GM12878 (cell line): ENCODE results near the gene WASF1. TPM values are rescaled to one million over a fixed set of nuclear protein-coding genes. Genes with fewer than 3 reads are reported as not detected.
A peak's percentile ranks its signal among the peaks of the same experiment; 100 is the strongest.

Experiments used
- ATAC-seq: fragments of 200-7000 bp; cut with Tn5 transposase; 3 replicates; pipeline ENCODE4 v1.9.1; 2020; ENCODE audit warnings: mild to moderate bottlenecking, moderate library complexity
- BruUV-seq: library from RNA; stranded (reverse); fragments of 400-500 nt; replicated peaks from 2 replicates; lab custom pipeline; 2021; lab: Mats Ljungman, UMichigan
- CTCF ChIA-PET: fragments of 300-600 bp; sonication (Branson Sonifier 250); formaldehyde crosslinking; extraction: SDS; loops from one replicate; lab custom pipeline; 2021; ENCODE audit warnings: inconsistent platforms; lab: Yijun Ruan, JAX
- POLR2A ChIA-PET: fragments of 350-600 bp; formaldehyde crosslinking; extraction: SDS; loops from one replicate; lab custom pipeline; 2021; ENCODE audit warnings: inconsistent platforms; lab: Charles Lee
- RAD21 ChIA-PET: fragments of 300-600 bp; sonication (Branson Sonifier 250); formaldehyde crosslinking; loops from one replicate; lab custom pipeline; 2023; ENCODE audit warnings: antibody characterized with exemption; ENCODE audit not compliant: unreplicated experiment; lab: Charles Lee
- SMC1A ChIA-PET: fragments of 300-600 bp; sonication (Branson Sonifier 250); formaldehyde crosslinking; loops from one replicate; lab custom pipeline; 2023; ENCODE audit not compliant: unreplicated experiment, uncharacterized antibody; lab: Charles Lee
- DNase-seq: peaks from one replicate; pipeline ENCODE4 v3.0.0-alpha.2; 2011; ENCODE audit warnings: low read depth, low spot score
- FAIRE-seq: peaks from 3 replicates; lab custom pipeline; 2011; peaks lifted over from hg19 to GRCh38; lab: Jason Lieb, UNC
- H2AFZ ChIP-seq: 2 replicates; pipeline ENCODE4 v1.6.0; 2011; ENCODE audit warnings: low read depth, low read length, control low read depth; ENCODE audit not compliant: control insufficient read depth
- H3K27ac ChIP-seq: 2 replicates; pipeline ENCODE4 v1.5.1; 2011; ENCODE audit warnings: control low read depth; ENCODE audit not compliant: control insufficient read depth, insufficient read depth
- H3K27me3 ChIP-seq, 2 experiments: replicated peaks in 1 of 2; 2 replicates each; pipeline versions ENCODE4 v1.6.0 to v1.6.1; 2011; ENCODE audit warnings: low read length in 1 of 2; ENCODE audit not compliant: control insufficient read depth in 2 of 2, insufficient read depth in 2 of 2
- H3K36me3 ChIP-seq, 2 experiments: 2 replicates each; pipeline ENCODE4 v1.5.1; 2011; ENCODE audit warnings: low read length in 1 of 2; ENCODE audit not compliant: control insufficient read depth in 2 of 2, insufficient read depth in 2 of 2
- H3K4me1 ChIP-seq: 2 replicates; pipeline ENCODE4 v1.6.1; 2011; ENCODE audit warnings: mild to moderate bottlenecking, low read length, moderate library complexity, mixed read lengths; ENCODE audit not compliant: control insufficient read depth, insufficient read depth
- H3K4me2 ChIP-seq: 2 replicates; pipeline ENCODE4 v1.6.0; 2011; ENCODE audit warnings: control low read depth; ENCODE audit not compliant: control insufficient read depth, insufficient read depth
- H3K4me3 ChIP-seq: fragments of 200-600 bp; sonication (generic); 2 replicates; pipeline ENCODE4 v1.5.1; 2016
- H3K79me2 ChIP-seq: 2 replicates; pipeline ENCODE4 v1.6.0; 2011; ENCODE audit warnings: low read length; ENCODE audit not compliant: control insufficient read depth, insufficient read depth
- H3K9ac ChIP-seq: 2 replicates; pipeline ENCODE4 v1.8.0; 2011; ENCODE audit warnings: low read length, control low read depth, mixed read lengths; ENCODE audit not compliant: control insufficient read depth, insufficient read depth
- H3K9me3 ChIP-seq: replicated peaks from 3 replicates; pipeline ENCODE4 v1.5.1; 2011; ENCODE audit warnings: mild to moderate bottlenecking, low read length; ENCODE audit not compliant: control insufficient read depth, insufficient read depth
- H4K20me1 ChIP-seq: 2 replicates; pipeline ENCODE4 v1.6.0; 2011; ENCODE audit not compliant: control insufficient read depth, insufficient read depth
- ASH2L ChIP-seq: fragments of 300-600, 200-600 bp; sonication (generic); IDR thresholded peaks from 2 replicates; pipeline ENCODE4 v1.6.1; 2017; ENCODE audit warnings: low read depth, mild to moderate bottlenecking, borderline replicate concordance
- CREM ChIP-seq: IDR thresholded peaks from 2 replicates; pipeline ENCODE4 v1.6.1; 2014; ENCODE audit warnings: antibody characterized with exemption, low read depth
- RUNX3 ChIP-seq: IDR thresholded peaks from 2 replicates; pipeline ENCODE4 v1.6.1; 2012; ENCODE audit warnings: low read length, inconsistent platforms
- WGBS: methylation state at CpG from one replicate; pipeline ENCODE4 v1.1.6; 2016; ENCODE audit warnings: low lambda C conversion rate; ENCODE audit not compliant: insufficient replicate concordance, insufficient coverage; ENCODE audit errors: missing lambda C conversion rate; 5-methylcytosine and 5-hydroxymethylcytosine counted together
- in situ Hi-C: fragments of 300-500 bp; cut with MboI; formaldehyde crosslinking; loops from 9 replicates; pipeline ENCODE4 v1.14.3; 2018; ENCODE audit warnings: mixed read lengths
- intact Hi-C: fragments of 100-400 bp; cut with micrococcal nuclease; formaldehyde crosslinking; loops from one replicate; pipeline ENCODE4 v1.14.2; 2022; ENCODE audit not compliant: unreplicated experiment
- polyA plus RNA-seq, 11 experiments: library from polyadenylated mRNA; depleted of rRNA in 4 of 11; unstranded in 6 of 11; stranded (reverse) in 5 of 11; fragments of >200 nt; fragmentation: Nextera tagmentation in 4 of 11; fragmentation: Illumina TruSeq in 1 of 11; extraction: Ambion mirVana in 4 of 11; extraction: Trizol in 1 of 11; gene quantifications; 1 replicate in 1 of 11; 2 replicates in 10 of 11; pipeline versions ENCODE4 v1.2.1 to v1.2.3, GENCODE V29; 2011 to 2016; ENCODE audit warnings: inconsistent platforms in 2 of 11, missing spikeins in 2 of 11, low read depth in 1 of 11
- total RNA-seq, 4 experiments: library from RNA; depleted of rRNA in 3 of 4; stranded (reverse); fragments of >200 nt in 3 of 4; fragmentation: Illumina TruSeq in 1 of 4; extraction: Trizol in 1 of 4; gene quantifications; 2 replicates each; pipeline versions ENCODE4 v1.2.1 to v1.2.3, GENCODE V29; 2013 to 2021
- TF ChIP-seq, protein P1 (sequence below): IDR thresholded peaks from 2 replicates; pipeline ENCODE4 v1.6.1; 2011; ENCODE audit warnings: mild to moderate bottlenecking, low read depth, low read length, moderate library complexity; ENCODE audit not compliant: insufficient replicate concordance
- TF ChIP-seq, protein P2 (sequence below): fragments of 450-650 bp; IDR thresholded peaks from 2 replicates; pipeline ENCODE4 v1.6.1; 2016; ENCODE audit warnings: mild to moderate bottlenecking

WASF1 gene
- total and polyA plus RNA-seq, 10 of the 15 experiments (the other 5 are each of a cell fraction or from before 2014, with no cell fraction given) = 1.3 to 10.2 (median 4.5) TPM

DNA sequence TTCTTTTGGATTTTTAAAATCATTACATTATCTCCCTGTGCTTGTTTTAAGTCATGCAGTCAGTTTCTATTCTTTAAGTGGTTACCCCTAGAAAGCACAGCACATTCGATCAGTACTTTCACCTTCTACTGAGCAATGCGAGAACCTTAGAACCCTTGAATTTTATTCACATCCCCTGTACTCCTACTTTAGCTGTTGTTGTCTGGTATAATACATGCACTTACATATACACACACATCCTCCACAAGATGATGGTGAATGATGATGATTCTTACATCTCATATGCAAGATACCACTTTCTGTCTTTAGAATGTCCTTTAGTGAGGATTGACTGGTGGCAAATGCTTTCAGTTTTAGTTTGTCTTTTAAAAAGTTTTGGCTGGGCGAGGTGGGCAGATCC, 6.4 kb upstream of the WASF1 start:
- Histone ChIP-seq H3K4me2 (peak overlapping the region; percentile 76), H3K36me3 (no peaks in the 10 kb centered on the region; a peak in 1 of 4 replicates), H3K4me3 (peak overlapping the region; percentile 66), H4K20me1 (no peaks in the 10 kb centered on the region), H3K9ac (no peak overlapping the region), H3K27me3 (no peaks in the 10 kb centered on the region), H2AFZ (no peak overlapping the region), H3K79me2 (peaks cover 90% of the 10 kb centered on the region), H3K9me3 (no peaks in the 10 kb centered on the region), H3K4me1 (peaks cover 3% of the 10 kb centered on the region), H3K27ac (peak overlapping the region; percentile 27; the same call in 1 of the 2 replicates)
- RAD21 ChIA-PET = interaction anchor here (1.0 to 2.7 kb wide), 2 partner anchors 20 to 180 kb away, joined by 3 to 13 read pairs; no protein-coding TSS in a partner anchor
- SMC1A ChIA-PET = interaction anchor here (0.8 to 2.0 kb wide), 5 partner anchors 9 to 211 kb away, joined by 3 to 9 read pairs (median 4); no protein-coding TSS in a partner anchor
- CTCF ChIA-PET = interaction anchor here (0.7 to 1.5 kb wide), 4 partner anchors 11 to 146 kb away, joined by 3 to 4 read pairs (median 4); no protein-coding TSS in a partner anchor
- DNase-seq (no peak), ATAC-seq (peak; percentile 69), FAIRE-seq (no peak)
- 2% methylated on average over 3 of the region's 3 CpGs for WGBS
- intact Hi-C loops = loop anchor here (10.0 kb wide), 2 partner anchors 491 to 711 kb away; partner anchors contain the start of genes AK9 and FIG4
- no TSS peak for BruUV-seq
- POLR2A ChIA-PET = no interaction called here
- in situ Hi-C loops = no loop called here
- TF ChIP-seq, protein P1, sequence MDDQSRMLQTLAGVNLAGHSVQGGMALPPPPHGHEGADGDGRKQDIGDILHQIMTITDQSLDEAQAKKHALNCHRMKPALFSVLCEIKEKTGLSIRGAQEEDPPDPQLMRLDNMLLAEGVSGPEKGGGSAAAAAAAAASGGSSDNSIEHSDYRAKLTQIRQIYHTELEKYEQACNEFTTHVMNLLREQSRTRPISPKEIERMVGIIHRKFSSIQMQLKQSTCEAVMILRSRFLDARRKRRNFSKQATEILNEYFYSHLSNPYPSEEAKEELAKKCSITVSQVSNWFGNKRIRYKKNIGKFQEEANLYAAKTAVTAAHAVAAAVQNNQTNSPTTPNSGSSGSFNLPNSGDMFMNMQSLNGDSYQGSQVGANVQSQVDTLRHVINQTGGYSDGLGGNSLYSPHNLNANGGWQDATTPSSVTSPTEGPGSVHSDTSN = no peak
- TF ChIP-seq ASH2L = 0 out of 2 replicates have a peak, but pooled peaks have one; percentile 61
- no peak for TF ChIP-seq CREM
- TF ChIP-seq, protein P2, sequence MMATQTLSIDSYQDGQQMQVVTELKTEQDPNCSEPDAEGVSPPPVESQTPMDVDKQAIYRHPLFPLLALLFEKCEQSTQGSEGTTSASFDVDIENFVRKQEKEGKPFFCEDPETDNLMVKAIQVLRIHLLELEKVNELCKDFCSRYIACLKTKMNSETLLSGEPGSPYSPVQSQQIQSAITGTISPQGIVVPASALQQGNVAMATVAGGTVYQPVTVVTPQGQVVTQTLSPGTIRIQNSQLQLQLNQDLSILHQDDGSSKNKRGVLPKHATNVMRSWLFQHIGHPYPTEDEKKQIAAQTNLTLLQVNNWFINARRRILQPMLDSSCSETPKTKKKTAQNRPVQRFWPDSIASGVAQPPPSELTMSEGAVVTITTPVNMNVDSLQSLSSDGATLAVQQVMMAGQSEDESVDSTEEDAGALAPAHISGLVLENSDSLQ = peak; percentile 40; the same call in 1 of the 2 replicates
- peak; percentile 30; the same call in 1 of the 2 replicates for TF ChIP-seq RUNX3
